OCI-LY7 (cell line): ENCODE data around the gene FNDC3B.

ENCODE experiments used
- CTCF ChIP-seq: fragments of 200-600 bp; sonication (generic); conservative IDR thresholded peaks from 2 replicates; pipeline ENCODE4 v1.5.1; 2014; ENCODE audit warnings: mild to moderate bottlenecking, antibody characterized with exemption, low read length, moderate library complexity, mixed read lengths
- EZH2phosphoT487 ChIP-seq: fragments of 200-600 bp; sonication (generic); IDR thresholded peaks from 2 replicates; pipeline ENCODE4 v1.6.1; 2018; ENCODE audit warnings: low read depth, borderline replicate concordance, mild to moderate bottlenecking, mixed run types, antibody characterized with exemption, low read length, moderate library complexity, mixed read lengths

- TF ChIP-seq CTCF, result no peak
- TF ChIP-seq EZH2phosphoT487, result no peak
Measured at GRCh38 chr3:172223870-172224269, 184.5 kb downstream of the FNDC3B start.
